Mammary epithelial cell (primary cell): ENCODE data around the gene ZBTB12.

Source experiments
- CTCF ChIP-seq, 2 donors: IDR thresholded peaks in 1 of 2; conservative IDR thresholded peaks in 1 of 2; 2 replicates each; pipeline ENCODE4 v1.5.1; 2011 to 2012; ENCODE audit warnings: inconsistent platforms in 2 of 2, low read length in 2 of 2, mild to moderate bottlenecking in 2 of 2, control low read depth in 1 of 2, low read depth in 1 of 2; ENCODE audit not compliant: insufficient read depth in 1 of 2; ENCODE audit errors: extremely low read depth in 1 of 2
- EZH2 ChIP-seq: IDR thresholded peaks from 2 replicates; pipeline ENCODE4 v1.6.1; 2012; ENCODE audit warnings: low read length, inconsistent platforms, borderline replicate concordance

- TF ChIP-seq CTCF (conservative IDR thresholded peaks at IDR 0.05 in 1 of 2, IDR thresholded peaks at IDR 0.05 in 1 of 2; ENCODE audit: extremely low read depth in 1 of 2, insufficient read depth in 1 of 2, low read depth in 1 of 2, low read length in 2 of 2) (no peak), EZH2 (no peak)
These were observed 43.9 kb upstream of the ZBTB12 start, which contains the start of gene CFB for GRCh38 chr6:31945507-31946369.
